Endothelial cell of hepatic sinusoid (primary cell): ENCODE measurements around the gene THAP5.

Experiments
- in situ Hi-C: cut with HindIII; loops from 2 replicates; pipeline ENCODE4 v1.10.0; 2017; ENCODE audit warnings: low sequenced_read_pairs

Gene THAP5

GRCh38 chr7:108569381-108570145 is at the start of gene THAP5, which contains the start of gene DNAJB9:
THAP5 (minus strand) TSS chr7:108569706; CDS start chr7:108569569, 137 bp downstream.
DNAJB9 (plus strand) TSS chr7:108569874; CDS start chr7:108571727, 1,853 bp downstream.
- in situ Hi-C loops = no loop called here

- in situ Hi-C loops = no loop called here
Measured at GRCh38 chr7:108618056-108618455, 48.5 kb upstream of the THAP5 start.

GRCh38 chr7:108614896-108615295 is 45.4 kb upstream of the THAP5 start:
- in situ Hi-C loops = no loop called here

GRCh38 chr7:108613949-108614381 is 44.5 kb upstream of the THAP5 start:
- in situ Hi-C loops = no loop called here

GRCh38 chr7:108613147-108613948 is 43.8 kb upstream of the THAP5 start:
- in situ Hi-C loops = no loop called here

GRCh38 chr7:108611268-108611667 is 41.8 kb upstream of the THAP5 start:
- in situ Hi-C loops = no loop called here

GRCh38 chr7:108609643-108610042 is 40.1 kb upstream of the THAP5 start:
- in situ Hi-C loops = no loop called here

GRCh38 chr7:108605559-108606201 is 36.2 kb upstream of the THAP5 start:
- in situ Hi-C loops = no loop called here

GRCh38 chr7:108604307-108605077 is 35.0 kb upstream of the THAP5 start:
- in situ Hi-C loops = no loop called here

- in situ Hi-C loops = no loop called here
Measured at GRCh38 chr7:108603656-108604306, 34.3 kb upstream of the THAP5 start.

GRCh38 chr7:108600399-108600798 is 30.9 kb upstream of the THAP5 start:
- in situ Hi-C loops = no loop called here

GRCh38 chr7:108598914-108599580 is 29.5 kb upstream of the THAP5 start:
- in situ Hi-C loops = no loop called here

GRCh38 chr7:108598153-108598552 is 28.6 kb upstream of the THAP5 start:
- in situ Hi-C loops = no loop called here

- in situ Hi-C loops = no loop called here
Measured at GRCh38 chr7:108596560-108596959, 27.1 kb upstream of the THAP5 start.

GRCh38 chr7:108592646-108593201 is 23.2 kb upstream of the THAP5 start:
- in situ Hi-C loops = no loop called here

- in situ Hi-C loops = no loop called here
Measured at GRCh38 chr7:108590606-108591005, 21.1 kb upstream of the THAP5 start.

- in situ Hi-C loops = no loop called here
Measured at GRCh38 chr7:108589874-108590273, 20.4 kb upstream of the THAP5 start.

GRCh38 chr7:108589199-108589598 is 19.7 kb upstream of the THAP5 start:
- in situ Hi-C loops = no loop called here

- in situ Hi-C loops = no loop called here
Measured at GRCh38 chr7:108586274-108586710, 16.8 kb upstream of the THAP5 start.
